Stimulated activated CD4-positive, alpha-beta T cell treated with anti-CD3 and anti-CD28 coated beads, Interleukin-4, amount 100 ng/mL, for 1 hour (primary cell): ENCODE data around the gene SLAMF1.

Source experiments
- DNase-seq: peaks from one replicate; pipeline ENCODE4 v3.0.0-alpha.2; 2020

Gene SLAMF1

GRCh38 chr1:160638540-160638857, 8.3 kb downstream of the SLAMF1 start:
- no peak for DNase-seq

GRCh38 chr1:160637821-160638539, 8.9 kb downstream of the SLAMF1 start:
- no peak for DNase-seq

DNA sequence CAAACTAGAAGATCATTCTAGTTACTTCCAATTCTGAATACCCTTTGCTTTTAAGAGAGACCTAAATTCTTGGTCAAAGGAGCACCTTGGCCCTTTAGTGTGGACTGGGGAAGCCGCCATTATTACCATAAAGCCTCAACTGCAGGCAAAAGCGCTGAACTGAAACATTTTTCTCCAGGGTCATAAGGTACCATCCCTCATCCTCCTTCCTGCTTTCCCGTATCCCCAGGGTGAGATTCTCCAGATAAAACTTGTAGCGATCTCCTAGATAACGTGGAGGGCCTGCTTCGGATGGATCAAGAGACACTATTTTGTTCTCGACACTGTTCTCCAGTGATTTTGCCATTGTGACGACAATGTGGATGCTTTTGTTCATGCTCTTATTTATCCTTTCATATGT, 9.8 kb downstream of the SLAMF1 start:
- no peak for DNase-seq

DNA sequence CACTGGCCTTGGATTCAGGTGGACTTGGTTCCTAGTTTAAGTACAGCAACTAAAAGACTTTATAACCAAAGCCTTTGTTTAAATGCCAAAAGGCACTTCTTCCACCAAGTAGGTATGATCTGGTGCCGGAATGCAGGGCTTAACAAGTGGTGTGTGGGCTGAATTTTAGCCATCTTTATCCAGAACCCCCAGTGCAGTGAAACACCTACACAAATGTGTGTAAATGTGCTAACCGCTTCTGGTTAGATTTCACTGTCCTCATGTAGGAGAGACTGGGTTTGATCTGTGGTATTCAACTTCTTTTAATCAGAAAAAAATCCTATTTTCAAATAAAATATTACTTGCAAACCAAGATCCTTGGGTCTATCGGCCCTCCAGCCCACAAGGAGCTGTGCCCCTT, 10.3 kb downstream of the SLAMF1 start:
- no peak for DNase-seq

DNA sequence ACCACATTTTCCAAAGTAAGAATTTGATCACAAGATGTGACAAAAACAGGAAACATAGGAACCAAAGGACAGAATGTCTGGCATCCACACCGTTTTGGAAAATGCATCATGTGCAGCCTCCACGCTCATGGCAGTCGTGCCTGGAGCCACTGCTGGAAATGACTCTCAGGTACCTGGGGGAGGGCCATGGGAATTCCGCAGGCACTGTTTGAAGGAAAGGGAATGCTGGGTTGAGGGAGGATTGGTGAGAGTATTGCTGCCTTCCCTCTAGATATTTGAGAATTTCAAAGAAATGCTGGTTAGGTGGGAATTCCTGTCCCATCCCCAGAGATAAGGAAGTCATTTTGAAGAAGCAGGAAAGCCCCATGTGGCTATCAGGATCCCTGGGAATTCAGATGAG, 10.8 kb downstream of the SLAMF1 start:
- DNase-seq = no peak

DNA sequence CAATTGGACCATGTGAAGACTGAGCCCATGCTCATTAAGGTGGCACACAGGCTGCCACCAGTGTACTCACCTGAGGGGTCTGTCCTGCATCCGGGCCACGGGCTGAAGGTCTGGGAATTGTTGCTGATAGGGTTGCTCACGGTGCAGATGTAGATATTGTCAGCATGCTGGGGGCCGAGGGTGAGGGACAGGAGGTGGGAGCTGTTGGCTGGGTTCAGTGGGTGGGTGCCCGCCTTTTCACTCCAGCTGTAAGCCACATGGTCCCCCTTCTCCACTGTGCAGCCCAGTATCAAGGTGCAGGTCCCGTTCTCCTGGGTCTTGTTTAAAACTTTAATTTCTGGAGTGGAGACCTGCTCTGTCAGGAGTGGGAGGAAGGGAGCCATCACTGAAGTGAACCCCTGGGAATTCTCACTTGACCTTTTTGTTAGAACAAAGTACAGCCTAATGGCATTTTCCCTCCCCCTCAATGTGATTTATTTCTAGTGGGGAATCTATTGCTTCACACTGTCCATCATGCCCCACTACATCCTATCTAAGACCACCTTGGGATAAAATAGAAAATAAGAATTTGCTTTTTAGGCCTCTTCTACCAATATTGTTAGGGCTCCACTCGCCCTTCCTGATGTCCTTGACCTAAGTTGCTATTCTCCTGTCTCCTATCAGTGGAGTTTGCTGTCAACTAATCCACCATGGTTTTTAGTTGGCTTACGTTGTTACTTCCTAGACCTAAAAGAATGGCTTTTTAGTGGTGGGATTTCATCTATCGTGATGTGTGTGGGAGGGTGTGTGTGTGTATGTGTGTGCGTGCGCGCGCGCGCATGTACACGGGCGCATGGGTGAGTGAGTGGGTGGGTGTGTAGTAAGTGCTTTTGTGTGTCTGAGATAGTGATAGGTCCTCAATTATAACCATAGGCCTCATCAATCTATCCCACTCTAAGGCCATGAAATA, 12.0 kb downstream of the SLAMF1 start:
- DNase-seq = no peak

DNA sequence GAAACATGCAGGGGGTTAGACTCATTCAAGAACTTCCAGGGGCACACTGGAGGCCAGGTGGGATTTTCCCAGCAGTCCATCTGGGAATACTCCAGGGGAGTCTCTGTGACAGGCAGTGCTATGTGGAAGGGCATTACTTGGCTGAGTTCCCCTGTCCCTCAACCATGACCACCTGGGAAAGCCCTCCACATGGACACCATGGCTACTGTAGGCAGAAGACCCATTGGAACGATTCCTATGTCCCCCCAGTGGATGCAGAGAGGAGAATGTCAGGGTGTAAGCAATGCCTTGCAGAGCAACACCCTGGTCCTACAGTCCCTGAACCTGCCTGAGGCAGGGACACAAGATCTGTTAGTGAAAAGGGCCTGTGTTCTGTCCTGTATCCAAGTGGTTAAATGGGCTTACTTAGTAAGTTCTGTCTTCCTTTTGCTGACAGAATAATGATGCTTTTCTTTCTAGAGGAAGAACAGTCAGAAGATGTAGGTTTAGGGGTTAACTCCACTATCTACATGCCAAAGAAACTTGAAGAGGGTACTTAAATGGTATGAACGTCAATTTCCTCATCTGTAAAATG, 13.4 kb downstream of the SLAMF1 start:
- no peak for DNase-seq

GRCh38 chr1:160631983-160632625, 14.7 kb downstream of the SLAMF1 start:
- no peak for DNase-seq

- DNase-seq = no peak
Observed at GRCh38 chr1:160630523-160631451, 16.1 kb downstream of the SLAMF1 start.

- DNase-seq = peak; percentile 59
Observed at GRCh38 chr1:160629286-160630210, 17.3 kb downstream of the SLAMF1 start.

DNA sequence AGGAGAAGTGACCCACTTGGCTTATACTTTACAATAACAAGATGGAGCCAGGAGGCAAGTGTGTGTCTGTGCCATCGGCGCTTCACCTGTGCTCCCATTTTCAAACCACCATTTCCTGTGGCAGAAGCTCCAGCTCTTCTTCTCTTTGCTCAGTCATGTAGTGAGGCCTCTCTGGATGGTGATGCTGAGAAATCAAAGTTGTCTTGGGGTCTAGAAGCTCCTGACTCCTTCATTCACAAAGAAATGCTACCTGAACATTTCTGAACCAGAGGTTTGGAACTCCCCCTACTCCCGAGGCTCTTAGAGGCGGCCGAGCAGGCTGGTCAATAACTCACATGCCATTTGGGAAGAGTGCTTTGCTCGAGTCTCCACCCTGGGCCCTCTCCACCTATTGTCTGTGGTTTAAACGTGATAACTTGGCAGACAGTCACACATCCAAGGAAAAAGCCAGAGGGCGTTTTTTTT, 18.0 kb downstream of the SLAMF1 start:
- no peak for DNase-seq

GRCh38 chr1:160627677-160628289, 19.1 kb downstream of the SLAMF1 start:
- peak; percentile 72 for DNase-seq

DNA sequence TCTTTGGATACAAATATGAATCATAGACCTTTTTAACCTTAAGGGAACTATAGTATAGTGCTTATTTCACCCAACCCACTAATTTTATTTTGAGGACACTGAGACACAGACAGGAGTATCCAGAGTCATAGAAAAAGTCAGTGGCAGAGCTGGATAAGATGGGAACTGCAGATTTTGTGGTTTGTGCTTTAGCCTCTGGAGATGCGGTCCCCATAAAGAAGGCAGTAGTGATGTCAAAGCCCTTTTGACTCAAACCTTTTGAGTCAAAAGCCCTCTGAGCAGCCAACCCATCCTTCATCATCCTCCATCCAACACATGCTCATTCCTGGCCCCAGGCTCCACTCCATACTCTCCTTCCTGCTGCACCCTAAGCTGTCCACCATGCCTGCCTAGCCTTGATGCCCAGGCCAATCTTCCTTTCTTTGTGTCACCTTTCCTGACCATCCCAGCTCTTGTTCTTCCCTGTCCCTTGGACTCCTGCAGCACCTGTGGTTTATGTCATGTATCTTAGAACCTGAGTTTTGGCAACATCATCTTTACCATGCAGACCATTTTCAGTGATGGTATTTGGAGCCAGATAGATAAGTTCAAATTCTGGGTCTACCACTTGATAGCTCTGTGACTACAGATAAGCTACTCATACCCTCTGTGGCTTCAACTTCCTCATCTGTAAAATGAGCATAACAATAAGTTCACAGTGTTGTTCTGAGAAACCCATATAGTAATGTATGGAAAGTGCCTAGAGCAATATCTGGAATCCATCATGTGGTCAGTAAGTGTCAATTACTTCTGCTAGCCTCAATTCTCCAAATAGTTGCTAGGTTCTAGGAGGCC, 20.1 kb downstream of the SLAMF1 start:
- DNase-seq = no peak

DNA sequence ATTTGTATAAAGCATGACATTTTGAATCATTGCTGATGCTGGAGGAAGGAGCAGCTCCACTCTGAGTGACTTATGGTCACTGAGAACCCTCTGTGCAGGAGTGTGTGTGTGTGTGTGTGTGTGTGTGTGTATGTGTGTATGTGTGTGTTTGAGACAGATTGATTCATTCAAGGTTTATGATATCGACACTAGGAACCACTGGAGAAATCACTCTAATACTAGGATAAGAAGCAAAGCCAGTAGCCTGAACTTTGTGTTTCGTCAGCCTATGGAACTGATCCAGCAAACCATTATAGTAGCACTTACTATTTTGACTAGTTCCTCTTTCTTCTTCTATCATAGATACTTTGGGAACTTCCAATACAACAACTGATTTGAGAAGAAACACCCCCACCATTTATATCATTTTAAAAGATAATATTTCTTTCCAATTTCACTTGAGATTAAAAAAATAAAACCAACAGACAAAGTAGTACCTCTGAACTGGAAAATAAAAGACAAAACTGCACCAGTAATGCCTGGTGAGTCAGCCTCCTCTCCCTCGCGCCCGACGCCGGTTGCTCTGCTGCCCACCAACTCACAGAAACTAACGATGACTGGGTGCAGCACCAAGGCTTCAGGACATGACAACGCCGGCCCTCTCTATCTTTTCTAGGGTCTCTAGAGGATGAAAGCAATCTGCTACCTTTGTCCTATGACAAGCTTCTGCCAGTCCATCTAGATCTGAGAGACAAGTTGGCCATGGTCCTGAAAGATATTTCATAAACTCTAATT, 20.9 kb downstream of the SLAMF1 start:
- DNase-seq = peak; percentile 72

DNA sequence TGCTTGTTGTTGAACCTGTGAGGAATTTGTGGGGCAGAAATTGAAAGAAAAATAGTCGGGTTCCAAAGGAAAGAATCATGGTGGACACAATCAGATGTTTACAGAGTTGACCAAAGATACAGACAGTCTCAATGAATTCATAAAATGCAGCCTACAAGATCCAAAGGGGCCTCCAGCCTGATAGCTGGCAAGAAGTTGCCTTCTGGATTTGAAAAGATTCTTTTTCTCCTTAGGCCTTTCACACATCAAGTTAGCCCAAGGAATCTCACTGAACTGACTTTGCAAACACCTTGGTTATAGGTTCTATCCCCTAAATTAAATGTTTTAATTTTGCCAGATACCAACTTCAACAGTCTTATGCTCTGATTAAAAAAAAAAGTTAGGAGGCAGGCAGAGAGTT, 21.5 kb downstream of the SLAMF1 start:
- no peak for DNase-seq

- DNase-seq = no peak
Observed at GRCh38 chr1:160624464-160624863, 22.4 kb downstream of the SLAMF1 start.

DNA sequence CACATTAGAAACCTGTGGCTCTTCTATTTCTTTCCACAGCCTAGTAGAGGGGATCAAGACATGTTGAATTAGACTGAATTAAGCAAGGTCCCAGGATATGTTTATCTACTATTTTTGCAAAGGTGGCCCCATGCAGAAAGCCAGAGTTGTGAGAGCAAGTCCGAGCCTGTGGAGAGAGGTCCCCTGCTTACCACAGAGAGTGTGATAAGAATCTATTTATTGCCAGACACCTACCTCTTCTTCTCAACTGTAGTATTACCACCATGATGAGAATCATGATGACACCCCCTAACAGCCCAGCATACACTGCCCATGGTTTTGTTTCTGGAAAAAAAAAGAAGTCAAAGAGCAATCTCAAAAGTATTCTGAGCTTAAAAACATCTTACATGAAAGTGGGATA, 23.0 kb downstream of the SLAMF1 start:
- no peak for DNase-seq

- DNase-seq = no peak
Observed at GRCh38 chr1:160623227-160623633, 23.6 kb downstream of the SLAMF1 start.
